MM.1S (cell line): Measurements from ENCODE around the gene CIAO1.

Experiments
- DNase-seq: peaks from one replicate; pipeline ENCODE4 v3.0.0-alpha.2; 2015
- H2AFZ ChIP-seq: fragments of 300-600 bp; sonication (generic); 2 replicates; pipeline ENCODE4 v1.6.0; 2016; ENCODE audit warnings: antibody characterized with exemption, low read length
- H3F3A ChIP-seq: fragments of 300-600 bp; sonication (generic); 2 replicates; pipeline ENCODE4 v1.6.1; 2016; ENCODE audit warnings: mild to moderate bottlenecking, antibody characterized with exemption, low read length, moderate library complexity, mixed read lengths; ENCODE audit not compliant: insufficient read depth
- H3K27ac ChIP-seq: fragments of 300-600 bp; sonication (generic); 2 replicates; pipeline ENCODE4 v1.5.1; 2016; ENCODE audit warnings: mild to moderate bottlenecking, low read length
- H3K27me3 ChIP-seq: fragments of 300-600 bp; sonication (generic); replicated peaks from 2 replicates; pipeline ENCODE4 v1.6.0; 2016; ENCODE audit warnings: low read length; ENCODE audit not compliant: insufficient read depth
- H3K36me3 ChIP-seq: fragments of 300-600 bp; sonication (generic); replicated peaks from 2 replicates; pipeline ENCODE4 v1.6.1; 2016; ENCODE audit warnings: mild to moderate bottlenecking, low read length, mixed read lengths; ENCODE audit not compliant: insufficient read depth
- H3K4me1 ChIP-seq: fragments of 300-600 bp; sonication (generic); 2 replicates; pipeline ENCODE4 v1.6.1; 2016; ENCODE audit warnings: low read length, mixed read lengths
- H3K4me2 ChIP-seq: fragments of 300-600 bp; sonication (generic); 2 replicates; pipeline ENCODE4 v1.6.0; 2016; ENCODE audit warnings: low read depth, low read length
- H3K4me3 ChIP-seq: fragments of 300-600 bp; sonication (generic); 2 replicates; pipeline ENCODE4 v1.5.1; 2016; ENCODE audit warnings: low read length, mixed read lengths
- H3K79me2 ChIP-seq: fragments of 300-600 bp; sonication (generic); 2 replicates; pipeline ENCODE4 v1.6.1; 2016; ENCODE audit warnings: mixed run types, low read length, mixed read lengths
- H3K9ac ChIP-seq: fragments of 300-600 bp; sonication (generic); 2 replicates; pipeline ENCODE4 v1.6.1; 2016; ENCODE audit warnings: low read length, mixed read lengths
- H3K9me2 ChIP-seq: fragments of 300-600 bp; sonication (generic); replicated peaks from 2 replicates; pipeline ENCODE4 v1.6.1; 2016; ENCODE audit warnings: mild to moderate bottlenecking, low read length, mixed read lengths; ENCODE audit not compliant: insufficient read depth
- H3K9me3 ChIP-seq: fragments of 300-600 bp; sonication (generic); replicated peaks from 2 replicates; pipeline ENCODE4 v1.6.1; 2016; ENCODE audit warnings: mild to moderate bottlenecking, low read length, mixed read lengths; ENCODE audit not compliant: insufficient read depth
- H4K20me1 ChIP-seq: fragments of 300-600 bp; sonication (generic); 2 replicates; pipeline ENCODE4 v1.6.1; 2016; ENCODE audit warnings: mild to moderate bottlenecking, low read length, moderate library complexity, mixed read lengths; ENCODE audit not compliant: insufficient read depth
- EZH2 ChIP-seq: fragments of 300-600 bp; sonication (generic); optimal IDR thresholded peaks from 2 replicates; pipeline ENCODE3; 2017; ENCODE audit warnings: low read depth, mild to moderate bottlenecking, antibody characterized with exemption, low read length, mixed read lengths
- EZH2phosphoT487 ChIP-seq: fragments of 300-600 bp; sonication (generic); IDR thresholded peaks from 2 replicates; pipeline ENCODE4 v1.6.1; 2018; ENCODE audit warnings: antibody characterized with exemption, low read length
- TF ChIP-seq, protein P1 (sequence below): fragments of 300-600 bp; sonication (generic); IDR thresholded peaks from 2 replicates; pipeline ENCODE4 v1.5.1; 2016; ENCODE audit warnings: antibody characterized with exemption, low read length, mixed read lengths

Gene CIAO1

GRCh38 chr2:96241900-96242611 is 24.0 kb upstream of the CIAO1 start:
- peak; percentile 87 for DNase-seq
- H3K4me1 ChIP-seq = peaks cover 59% of the 10 kb centered on the region
- no peaks in the 10 kb centered on the region for H3K36me3 ChIP-seq
- H3F3A ChIP-seq = peaks cover 51% of the 10 kb centered on the region
- peak overlapping the region; percentile 98 for H3K27ac ChIP-seq
- no peaks in the 10 kb centered on the region for H4K20me1 ChIP-seq
- H3K9me2 ChIP-seq = no peaks in the 10 kb centered on the region
- H3K4me2 ChIP-seq = peak overlapping the region; percentile 98
- H3K9me3 ChIP-seq = no peaks in the 10 kb centered on the region
- H3K4me3 ChIP-seq = peak overlapping the region; percentile 57
- H3K27me3 ChIP-seq = no peaks in the 10 kb centered on the region
- H3K79me2 ChIP-seq = 0 out of 2 replicates have a peak, but pooled peaks cover 5% of the 10 kb centered on the region
- peak overlapping the region; percentile 85 for H3K9ac ChIP-seq
- no peak overlapping the region for H2AFZ ChIP-seq
- TF ChIP-seq EZH2phosphoT487 (no peak), EZH2 (no peak)
- TF ChIP-seq, protein P1, sequence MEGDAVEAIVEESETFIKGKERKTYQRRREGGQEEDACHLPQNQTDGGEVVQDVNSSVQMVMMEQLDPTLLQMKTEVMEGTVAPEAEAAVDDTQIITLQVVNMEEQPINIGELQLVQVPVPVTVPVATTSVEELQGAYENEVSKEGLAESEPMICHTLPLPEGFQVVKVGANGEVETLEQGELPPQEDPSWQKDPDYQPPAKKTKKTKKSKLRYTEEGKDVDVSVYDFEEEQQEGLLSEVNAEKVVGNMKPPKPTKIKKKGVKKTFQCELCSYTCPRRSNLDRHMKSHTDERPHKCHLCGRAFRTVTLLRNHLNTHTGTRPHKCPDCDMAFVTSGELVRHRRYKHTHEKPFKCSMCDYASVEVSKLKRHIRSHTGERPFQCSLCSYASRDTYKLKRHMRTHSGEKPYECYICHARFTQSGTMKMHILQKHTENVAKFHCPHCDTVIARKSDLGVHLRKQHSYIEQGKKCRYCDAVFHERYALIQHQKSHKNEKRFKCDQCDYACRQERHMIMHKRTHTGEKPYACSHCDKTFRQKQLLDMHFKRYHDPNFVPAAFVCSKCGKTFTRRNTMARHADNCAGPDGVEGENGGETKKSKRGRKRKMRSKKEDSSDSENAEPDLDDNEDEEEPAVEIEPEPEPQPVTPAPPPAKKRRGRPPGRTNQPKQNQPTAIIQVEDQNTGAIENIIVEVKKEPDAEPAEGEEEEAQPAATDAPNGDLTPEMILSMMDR = no peak

- H3K4me1 ChIP-seq = peaks cover 62% of the 10 kb centered on the region
- no peaks in the 10 kb centered on the region for H4K20me1 ChIP-seq
- no peaks in the 10 kb centered on the region for H3K36me3 ChIP-seq
- peak; percentile 74 for DNase-seq
- H3K9me3 ChIP-seq = no peaks in the 10 kb centered on the region
- H3K9me2 ChIP-seq = no peaks in the 10 kb centered on the region
- H3K27ac ChIP-seq = peak overlapping the region; percentile 98; the same call in 1 of the 2 replicates
- H3K4me2 ChIP-seq = no peak overlapping the region; the same call in 1 of the 2 replicates
- 0 out of 2 replicates have a peak, but pooled peaks cover 5% of the 10 kb centered on the region for H3K79me2 ChIP-seq
- H3K4me3 ChIP-seq = no peak overlapping the region
- peaks cover 51% of the 10 kb centered on the region for H3F3A ChIP-seq
- H3K9ac ChIP-seq = no peak overlapping the region
- no peak for TF ChIP-seq EZH2phosphoT487
- TF ChIP-seq, protein P1 = no peak
- no peak for TF ChIP-seq EZH2
- no peaks in the 10 kb centered on the region for H3K27me3 ChIP-seq
- H2AFZ ChIP-seq = no peak overlapping the region
Observed at GRCh38 chr2:96243843-96244242, 22.2 kb upstream of the CIAO1 start.

GRCh38 chr2:96245609-96246390 is 20.2 kb upstream of the CIAO1 start:
- Histone ChIP-seq H3K9me3 (no peaks in the 10 kb centered on the region), H3K27ac (peak overlapping the region; percentile 61; the same call in 1 of the 2 replicates), H3K9me2 (no peaks in the 10 kb centered on the region), H2AFZ (no peak overlapping the region), H3K9ac (no peak overlapping the region), H3K4me2 (peak overlapping the region; percentile 4; the same call in 1 of the 2 replicates), H3K4me3 (no peak overlapping the region), H3K27me3 (no peaks in the 10 kb centered on the region), H4K20me1 (no peaks in the 10 kb centered on the region), H3K4me1 (peaks cover 54% of the 10 kb centered on the region), H3K79me2 (no peaks in the 10 kb centered on the region), H3K36me3 (no peaks in the 10 kb centered on the region), H3F3A (peaks cover 44% of the 10 kb centered on the region)
- TF ChIP-seq EZH2phosphoT487 = no peak
- TF ChIP-seq, protein P1 = no peak
- TF ChIP-seq EZH2 = no peak
- peak; percentile 61 for DNase-seq
